ELF-1 (cell line): ENCODE data around the gene GRIN2C.

ENCODE experiments used
- DNase-seq: peaks from one replicate; pipeline ENCODE4 v3.0.0-alpha.2; 2016; ENCODE audit warnings: low read depth, low spot score

GRIN2C gene

DNA sequence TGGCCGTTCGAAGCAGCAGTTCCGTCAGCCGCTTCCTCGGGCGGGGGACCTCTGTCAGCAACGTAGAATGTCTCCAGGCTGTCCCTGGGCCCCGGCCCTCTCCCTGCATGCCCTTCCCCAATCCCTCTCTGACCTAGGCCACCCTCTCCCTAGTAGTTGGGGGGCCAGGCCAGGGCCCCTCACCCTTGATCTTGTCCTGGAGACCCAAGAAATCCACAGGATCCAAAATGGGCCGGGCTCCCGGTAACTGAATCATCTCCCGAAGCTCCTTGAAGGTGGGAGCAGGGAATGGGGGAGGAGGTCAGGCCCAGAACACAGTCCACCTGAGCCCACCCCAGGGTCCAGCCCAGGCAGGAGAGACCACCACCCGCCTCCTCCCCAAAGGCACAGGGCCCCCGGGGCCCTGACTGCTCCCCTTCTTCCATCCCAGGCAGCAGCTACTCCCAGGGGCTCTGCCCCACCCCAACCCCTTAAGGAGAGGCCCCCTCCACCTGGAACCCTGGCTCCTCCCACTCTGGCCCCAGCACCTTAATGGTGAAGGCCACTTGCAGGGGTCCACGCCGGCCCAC, 4.7 kb upstream of the GRIN2C start:
- DNase-seq = no peak

DNA sequence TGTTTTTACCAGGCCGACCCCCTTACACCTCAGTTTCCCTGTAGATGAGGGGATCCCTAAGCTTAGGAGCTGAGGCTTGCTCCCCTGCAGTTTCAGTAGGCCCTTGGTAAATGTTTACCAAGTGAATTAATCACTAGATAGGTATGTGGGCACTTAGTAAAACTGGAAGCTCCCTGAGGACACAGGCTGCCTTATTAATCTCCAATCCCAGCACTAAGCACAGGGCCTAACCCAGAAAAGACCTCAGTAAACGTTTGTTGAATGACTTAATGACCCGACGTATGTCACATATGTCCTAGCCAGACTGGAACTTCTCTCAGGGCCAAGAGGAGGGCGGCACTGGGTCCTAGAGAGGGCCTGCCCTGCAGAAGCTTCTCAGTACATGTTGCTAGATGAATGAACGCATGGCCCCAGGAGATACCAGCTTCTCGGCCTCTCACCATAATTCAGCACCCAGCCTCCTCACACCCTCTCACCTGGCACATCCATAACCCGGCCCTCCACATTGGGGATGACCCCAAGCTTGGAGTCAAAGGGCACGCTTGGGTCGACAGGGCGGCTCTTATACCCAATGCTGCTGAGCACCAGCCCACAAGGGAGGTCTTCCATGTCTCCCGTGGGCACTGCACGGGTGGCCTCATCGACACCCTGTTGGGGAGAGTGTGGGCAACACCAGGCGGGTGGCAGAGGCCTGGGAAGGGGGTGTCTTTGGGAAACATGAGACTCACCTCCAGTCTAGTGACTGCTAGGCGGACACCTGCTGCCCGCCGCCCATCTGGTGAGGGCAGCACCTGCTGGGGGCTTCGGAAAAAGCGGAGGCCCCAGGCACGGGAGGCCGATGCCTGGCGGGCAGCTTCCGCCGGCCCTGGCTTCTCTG, 4.0 kb upstream of the GRIN2C start:
- DNase-seq = no peak

DNA sequence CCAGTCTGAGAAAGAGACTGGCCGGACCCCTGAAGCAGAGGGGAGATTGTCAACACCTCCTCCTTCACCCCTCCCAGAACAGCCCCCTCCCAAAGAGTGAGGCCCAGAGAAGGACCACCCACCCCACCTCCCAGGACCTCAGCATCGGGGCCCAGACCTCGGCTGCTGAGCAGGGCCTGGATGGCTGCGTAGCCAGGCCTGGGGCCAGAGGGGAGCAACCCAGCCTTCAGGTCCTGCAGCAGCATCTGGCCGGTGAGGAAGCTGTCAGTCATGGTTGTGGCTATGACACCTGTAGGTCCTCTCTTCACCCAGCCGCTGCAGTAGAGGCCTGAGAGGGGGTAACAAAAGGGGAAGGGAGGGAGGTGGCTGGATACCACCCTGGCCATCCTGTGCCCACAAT, 3.2 kb upstream of the GRIN2C start:
- DNase-seq = no peak

DNA sequence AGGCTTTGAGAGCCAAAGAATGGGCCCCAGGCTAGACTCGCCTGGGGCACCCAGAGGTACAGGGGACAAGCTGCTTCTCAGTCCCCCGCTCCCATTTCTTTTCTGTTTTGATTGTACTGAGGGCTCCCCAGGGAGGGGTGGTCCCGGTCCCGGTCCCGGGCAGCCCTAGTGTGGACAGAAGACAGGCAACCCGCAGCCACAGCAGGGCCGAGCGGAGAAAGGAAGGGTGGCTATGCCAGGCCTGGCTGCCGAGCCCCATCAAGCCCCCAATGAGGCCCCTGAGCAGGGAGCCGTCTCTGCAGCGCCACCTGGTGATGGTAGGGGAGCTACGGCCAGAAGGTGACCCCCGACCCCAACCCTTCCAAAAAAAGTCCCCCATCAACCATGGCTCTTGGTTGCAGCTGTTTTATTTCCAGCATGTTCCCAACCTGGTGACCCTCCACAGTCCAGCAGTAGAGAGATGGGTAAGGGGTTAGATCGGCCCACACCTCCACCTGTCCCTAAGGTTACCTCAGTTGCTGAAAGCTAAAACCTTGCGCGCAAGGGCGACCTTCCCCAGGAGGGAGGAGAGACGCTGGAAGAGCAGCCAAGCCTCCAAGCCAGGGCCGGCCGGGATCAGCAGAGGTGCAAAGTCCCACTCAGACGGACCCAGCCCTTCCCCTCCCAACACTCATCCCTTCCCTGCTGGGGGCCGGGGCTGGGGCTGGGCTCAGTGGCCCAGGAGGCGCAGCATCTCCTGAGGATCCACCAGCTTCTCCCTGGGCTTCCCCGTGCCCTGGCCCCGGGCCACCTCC, 2.6 kb upstream of the GRIN2C start:
- DNase-seq = peak; percentile 83

DNA sequence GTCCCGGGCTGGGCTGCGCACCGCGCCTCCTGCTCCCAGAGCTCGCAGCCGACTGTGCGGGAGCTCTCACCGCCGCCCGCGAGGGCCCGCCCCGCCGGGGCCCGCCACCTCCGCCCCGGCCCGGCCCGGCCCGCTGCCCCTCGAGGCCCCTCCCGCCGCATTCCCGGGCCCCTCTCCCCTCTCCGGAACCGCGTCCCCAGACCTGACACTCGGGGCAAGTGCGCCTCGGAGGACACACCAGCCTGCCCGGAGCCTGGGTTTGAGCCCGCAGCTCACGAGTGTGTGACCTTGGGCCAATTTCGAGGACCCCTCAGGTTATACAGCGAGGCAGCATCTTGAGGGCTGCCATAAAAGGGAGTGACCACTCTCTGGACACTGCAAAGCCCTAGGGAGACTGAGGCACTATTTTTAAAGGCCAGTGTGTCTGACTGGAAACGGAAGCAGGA, 2.0 kb upstream of the GRIN2C start:
- no peak for DNase-seq

DNA sequence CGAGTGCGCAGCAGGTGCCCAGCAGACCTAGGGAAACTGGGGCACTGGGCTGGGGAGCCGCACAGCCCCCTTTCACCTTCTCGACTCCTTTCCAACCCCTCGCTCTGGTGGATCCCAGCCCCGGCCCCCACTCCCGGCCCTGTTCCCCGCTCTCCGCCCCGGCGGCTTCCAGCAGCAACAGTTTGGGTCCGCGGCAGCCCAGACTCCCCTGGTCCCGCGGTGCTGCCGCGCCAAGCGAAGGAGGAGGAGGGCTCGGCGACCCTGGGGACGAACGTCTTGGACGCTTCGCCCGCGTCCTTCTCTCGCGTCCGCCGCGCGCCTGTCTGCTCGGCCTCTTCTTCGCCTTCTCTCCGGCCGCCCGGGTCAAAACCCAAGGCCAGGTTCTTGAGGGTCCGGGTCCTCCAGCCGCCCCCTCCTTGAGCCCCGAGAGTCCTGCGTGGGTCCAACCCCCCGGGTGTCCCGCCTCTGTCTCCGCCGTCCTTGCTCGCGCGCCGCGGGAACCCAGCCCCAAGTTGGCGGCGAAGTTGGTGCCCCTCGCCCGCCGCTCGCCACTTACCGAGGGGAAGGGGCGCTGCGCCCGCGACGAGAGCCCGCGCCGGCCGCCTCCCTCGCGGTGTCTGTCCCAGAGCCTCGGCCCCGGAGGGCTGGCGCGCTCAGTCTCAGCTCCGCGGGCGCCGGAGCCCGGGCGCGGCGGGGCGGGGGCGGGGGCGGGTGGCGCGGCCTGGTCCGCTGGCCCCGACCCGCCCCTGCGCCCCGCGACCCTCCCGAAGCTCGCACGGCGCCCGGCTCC, 1.4 kb upstream of the GRIN2C start:
- no peak for DNase-seq

DNA sequence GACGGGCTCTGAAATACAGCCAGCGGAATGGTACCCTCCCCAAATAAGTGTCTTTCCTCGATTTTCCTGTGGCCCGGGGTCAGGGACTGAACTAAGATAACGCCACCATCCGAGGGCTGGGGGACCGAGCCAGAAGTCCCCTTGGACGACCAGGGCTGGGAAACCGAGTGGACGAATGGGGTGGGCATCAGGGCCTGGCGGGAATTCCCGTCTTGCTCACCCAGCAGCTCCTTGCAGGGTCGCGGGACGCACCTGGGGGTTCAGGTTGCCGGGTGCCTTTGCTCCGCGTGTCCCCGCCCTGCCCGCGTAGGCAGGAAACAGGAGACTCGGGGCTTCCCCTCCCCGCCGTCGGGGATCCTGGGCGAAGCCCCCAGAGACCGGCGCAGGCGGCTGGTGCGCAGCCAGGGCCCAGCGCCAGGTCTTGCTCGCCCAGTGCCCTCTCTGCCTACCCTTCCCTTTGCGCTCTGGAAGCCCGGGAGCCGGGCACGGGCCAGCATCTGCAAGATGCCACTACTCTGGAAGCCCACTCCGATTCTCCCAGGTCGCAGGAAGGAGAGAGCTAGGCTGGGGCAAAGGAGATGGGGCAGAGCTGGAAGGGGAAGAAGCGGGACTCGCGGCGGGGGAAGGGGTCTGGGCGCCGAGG, 665 bp upstream of the GRIN2C start:
- DNase-seq = no peak

DNA sequence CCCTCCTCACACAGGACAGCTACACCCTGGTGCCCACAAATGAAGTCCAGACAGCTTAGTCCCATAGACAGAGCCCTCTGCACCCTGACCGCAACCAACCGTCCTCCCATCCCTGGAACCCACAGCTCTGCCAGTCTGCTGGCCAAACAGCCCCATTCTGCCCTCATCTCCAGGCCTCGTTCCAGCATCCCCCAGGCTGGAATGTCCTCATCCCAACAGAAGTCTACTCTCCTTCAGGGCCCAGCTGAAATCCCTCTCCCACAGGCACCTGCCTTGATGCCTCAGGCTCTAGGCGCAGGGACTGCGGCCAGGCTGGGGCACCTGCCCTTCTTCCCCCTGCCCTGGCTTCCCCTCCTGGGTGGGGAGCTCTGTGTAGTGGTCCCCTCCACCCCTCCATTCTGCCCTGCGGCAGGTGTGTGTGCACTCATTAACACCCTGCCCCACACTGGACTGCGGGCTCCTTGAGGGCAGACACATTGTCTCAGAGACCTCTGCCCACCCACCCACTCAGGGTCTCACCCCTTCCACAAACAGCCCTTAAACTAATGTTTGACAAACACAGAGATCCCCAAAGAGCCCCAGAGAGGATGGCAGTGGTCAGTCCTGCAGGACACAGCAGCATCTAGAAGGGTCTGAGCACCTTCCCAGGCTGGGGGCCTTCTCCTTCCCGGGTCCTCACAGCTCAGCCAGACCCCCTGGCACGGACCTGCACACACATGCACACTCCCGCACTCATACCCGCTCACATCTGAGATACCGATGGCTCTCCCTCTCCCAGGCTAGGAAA, 820 bp downstream of the GRIN2C start:
- DNase-seq = no peak

DNA sequence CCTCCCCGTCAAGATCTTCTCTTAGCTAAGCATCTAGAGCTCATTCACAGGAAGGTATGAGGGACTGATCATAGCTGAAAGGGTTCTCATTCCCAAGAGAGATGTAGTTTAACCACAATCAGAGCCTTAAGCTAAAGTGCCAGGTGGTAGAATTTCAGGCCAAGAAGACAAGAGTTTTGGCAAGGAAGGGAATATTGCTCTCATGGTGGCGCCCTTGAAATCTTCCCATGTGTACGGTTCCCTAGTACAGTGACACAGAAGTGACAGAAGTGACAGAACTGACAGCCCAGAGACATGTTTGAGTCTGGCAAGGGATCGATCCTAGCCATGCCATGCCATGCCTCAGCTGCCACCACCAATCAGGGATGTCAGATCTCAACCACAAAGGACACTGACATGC, 2.5 kb downstream of the GRIN2C start:
- DNase-seq = no peak

DNA sequence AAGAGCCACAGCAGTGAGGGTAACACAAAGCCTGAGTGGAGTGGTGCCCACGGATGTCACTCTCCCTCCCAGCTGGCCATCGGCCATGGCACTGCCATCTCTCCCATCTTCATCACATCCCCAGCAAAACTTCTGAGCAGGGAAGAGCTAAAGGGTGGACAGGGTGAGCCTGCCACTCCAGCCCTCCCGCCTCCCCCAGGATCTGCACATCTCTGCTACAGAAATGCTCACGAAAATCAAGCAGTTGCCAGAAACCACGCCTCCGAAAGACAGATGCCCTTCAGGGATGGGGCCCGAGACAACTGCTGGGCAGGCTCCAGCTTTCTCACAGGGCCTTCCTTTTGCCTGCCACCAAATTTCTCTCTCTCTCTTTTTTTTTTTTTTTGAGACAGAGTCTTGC, 3.6 kb downstream of the GRIN2C start:
- no peak for DNase-seq

DNA sequence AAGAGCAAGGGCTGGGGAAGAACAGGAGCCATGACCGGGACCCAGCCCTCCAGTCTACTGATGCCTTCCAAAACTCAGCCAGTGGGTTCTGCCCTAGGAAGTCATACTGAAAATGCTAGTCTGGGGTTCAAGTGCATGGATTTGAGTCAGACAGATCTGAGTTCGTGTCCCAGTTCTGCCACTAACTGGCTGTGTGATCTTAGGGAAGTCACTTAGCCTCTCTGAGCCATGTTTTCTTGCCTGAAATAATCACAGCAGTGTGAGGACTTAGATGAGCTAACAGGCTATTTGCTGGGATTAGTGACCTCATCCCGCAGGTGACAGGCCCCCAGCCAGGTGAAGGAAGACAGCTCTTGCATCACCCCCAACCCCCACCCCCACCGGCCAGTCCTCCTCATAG, 4.4 kb downstream of the GRIN2C start:
- DNase-seq = no peak

DNA sequence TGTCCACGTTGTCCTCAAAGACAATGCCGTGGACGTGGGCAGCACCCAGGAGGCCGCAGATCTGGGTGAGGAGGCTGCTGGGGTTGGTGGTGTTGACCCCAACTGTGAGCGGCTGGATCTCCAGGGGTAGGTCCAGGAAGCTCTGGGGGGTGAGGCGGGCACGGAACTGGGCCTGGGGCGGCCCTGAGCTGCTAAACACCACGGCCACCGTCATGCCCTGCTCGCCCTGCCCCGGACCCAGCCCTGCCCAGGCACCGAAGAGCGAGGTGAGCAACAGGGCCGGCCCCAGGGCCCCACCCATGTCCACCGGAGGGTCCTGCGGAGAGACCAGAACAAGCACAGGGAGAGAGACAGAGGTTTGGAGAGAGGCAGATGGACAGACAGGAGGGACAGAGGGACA, 4.9 kb downstream of the GRIN2C start:
- no peak for DNase-seq

DNA sequence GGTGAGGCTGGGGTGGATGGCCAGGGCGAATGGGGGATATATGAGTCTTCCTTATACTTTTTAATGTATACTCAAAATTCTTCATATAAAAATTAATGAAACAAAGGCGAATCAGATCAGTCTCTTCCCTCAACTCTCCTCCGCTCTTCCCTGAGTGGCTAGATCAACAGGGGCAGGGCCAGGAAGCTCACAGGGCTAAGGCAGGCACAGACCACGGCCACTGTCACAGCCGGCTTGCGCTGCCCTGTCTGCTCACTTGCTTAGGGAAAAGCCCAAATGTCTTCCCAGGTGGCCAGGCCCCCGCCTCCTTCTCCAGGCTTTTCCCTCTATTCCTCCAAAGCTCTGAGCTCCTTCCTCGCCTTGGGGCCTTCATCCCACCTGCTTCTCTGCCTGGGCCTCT, 6.0 kb downstream of the GRIN2C start:
- DNase-seq = no peak

DNA sequence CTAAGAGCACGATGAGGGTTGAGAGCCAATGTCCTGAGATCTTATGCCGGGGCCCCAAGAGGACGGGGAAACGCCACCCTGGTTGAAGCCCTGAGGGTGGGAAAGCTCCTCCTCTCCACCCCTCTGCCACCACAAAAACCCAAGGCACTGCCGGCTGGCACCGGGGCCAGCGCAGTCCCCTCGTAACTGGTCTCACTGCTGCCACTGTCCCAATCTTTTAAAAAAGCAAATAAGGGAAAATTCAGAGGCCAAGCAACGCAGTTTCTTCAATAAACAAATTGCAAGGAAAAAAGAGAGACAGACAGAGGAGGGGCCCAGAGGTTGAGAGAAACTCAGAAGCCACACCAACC, 6.7 kb downstream of the GRIN2C start:
- DNase-seq = no peak

DNA sequence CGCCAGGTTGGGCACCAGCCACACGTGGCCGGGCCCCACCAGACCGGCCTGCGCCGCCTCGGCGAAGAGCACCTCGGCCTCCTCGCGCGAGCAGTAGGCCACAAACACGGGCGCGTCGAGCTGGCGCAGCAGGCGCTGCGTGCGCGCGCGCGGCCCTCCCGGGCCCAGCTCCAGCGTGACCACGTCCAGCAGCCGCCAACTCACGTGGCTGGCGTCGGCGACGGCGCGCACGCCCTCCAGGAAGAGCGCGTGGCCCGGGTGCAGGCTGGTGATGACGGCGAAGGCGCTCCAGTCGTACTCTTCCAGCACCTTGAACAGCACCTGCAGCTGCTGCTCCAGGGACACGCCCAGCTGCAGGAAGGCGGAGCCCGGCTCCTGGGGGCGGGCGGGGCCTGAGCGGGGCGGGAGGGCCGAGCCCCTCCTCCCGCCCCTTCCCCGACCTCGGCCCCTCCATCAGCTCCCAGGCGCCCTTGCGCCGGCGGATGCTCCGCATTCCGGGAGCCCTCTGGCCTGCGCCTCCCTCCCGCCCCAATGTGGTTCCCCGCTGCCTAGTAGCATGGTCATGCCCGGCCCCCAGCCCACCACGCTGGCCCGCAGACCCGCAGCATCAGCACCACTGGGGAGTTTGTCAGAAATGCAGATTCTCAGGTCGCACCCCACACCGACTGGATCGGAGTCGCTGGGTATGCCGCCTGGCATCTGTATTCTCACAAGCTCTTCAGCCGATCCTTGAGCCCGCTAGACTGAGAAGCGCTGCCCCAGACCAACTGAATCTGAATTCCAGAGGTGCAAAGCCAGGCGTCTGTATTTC, 7.2 kb downstream of the GRIN2C start:
- peak; percentile 90 for DNase-seq

DNA sequence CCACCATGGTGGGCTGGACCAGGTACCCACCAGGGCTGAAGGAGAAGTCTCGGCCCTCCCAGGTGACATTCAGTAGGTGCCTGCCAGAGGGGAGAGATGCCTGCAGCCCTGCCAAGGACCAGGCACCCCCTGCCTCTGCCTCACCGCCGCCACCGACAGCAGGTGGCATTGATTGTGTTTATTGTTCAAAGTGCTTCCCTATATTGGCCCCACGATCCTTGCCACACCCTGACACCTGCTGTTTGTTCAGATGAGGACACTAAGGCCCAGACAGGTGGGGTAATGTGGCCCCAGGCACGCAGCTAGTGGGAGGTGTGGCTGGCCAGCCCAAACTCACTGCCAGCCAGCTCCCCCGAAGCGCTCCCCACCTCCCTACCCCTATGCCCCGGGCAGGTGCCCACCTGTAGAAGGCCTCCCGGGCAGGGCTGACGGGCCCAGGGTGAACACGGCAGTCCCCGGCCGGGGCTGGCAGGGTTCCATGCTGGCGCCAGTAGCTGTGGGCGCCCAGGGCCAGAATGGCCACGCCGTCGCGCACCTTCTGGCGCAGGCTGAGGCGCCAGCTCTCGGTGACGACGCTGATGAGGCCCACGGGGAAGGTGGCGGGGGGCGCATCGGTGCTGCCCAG, 8.0 kb downstream of the GRIN2C start:
- DNase-seq = no peak

DNA sequence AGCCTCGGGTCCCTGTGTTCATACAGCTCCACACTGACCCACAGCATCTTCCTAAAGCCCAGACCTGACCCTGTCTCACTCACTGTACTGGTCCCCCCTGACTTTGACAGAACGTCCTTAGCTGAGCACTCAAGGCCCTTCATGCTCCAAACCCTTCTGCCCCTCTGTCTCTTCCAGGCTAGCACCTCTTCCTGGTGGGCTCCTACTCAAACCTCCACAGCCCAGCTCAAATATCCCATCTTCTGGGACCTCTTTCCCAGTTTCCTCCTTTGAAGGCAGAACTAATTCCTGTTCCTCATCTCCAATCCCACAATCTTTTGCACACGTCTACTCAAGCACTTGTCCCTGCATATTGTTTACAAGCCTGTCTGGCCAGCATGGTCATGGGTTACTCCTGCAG, 8.8 kb downstream of the GRIN2C start:
- no peak for DNase-seq

DNA sequence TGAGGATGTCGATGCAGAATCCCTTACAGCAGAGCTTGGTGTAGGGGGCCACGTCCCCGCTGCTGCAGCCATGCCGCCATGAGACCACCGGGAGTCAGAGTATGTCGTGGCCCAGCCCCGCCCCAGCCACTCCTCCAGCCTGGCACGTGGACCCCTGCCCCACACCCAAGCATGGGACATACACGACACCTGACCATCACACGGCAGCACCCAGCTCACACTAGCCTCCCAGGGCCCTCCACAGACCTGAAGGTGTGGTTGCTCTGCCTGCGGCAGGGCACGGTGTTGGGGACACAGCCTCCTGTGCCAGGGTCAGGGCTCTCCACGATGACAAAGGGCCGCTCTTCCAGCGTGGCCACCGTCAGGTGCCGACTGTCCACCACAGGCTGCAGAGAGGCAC, 9.4 kb downstream of the GRIN2C start:
- DNase-seq = no peak

DNA sequence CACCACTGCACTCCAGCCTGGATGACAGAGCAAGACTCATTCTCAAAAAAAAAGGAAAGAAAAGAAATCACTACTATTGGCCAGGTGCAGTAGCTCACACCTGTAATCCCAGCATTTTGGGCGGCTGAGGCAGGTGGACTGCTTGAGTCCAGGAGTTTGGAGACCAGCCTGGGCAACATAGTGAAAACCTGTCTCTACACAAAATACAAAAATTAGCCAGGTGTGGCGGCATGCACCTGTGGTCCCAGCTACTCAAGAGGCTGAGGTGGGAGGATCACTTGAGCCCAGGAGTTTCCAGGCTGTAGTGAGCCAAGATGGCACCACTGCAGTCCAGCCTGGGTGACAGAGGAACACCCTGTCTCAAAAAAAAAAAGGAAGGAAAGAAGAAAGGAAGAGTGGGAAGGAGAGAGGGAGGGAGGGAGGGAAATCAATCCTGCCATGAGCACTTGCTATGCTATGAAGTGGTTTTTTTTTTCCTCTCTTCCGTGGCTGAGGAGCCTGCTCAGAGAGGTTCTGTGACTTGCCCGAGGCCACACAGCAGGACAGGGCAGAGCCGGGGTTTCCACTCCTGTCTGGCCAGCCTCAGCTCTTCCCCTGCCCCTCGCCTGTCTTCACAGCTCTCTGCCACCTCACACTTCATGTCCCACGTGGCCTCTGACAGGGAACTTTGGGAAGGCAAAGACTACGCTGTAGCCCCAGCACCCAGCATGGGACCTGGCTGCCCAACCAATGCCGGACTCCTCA, 10.9 kb downstream of the GRIN2C start:
- DNase-seq = no peak
